Pericardium fibroblast (primary cell): ENCODE results near the gene TET3. TPM values are rescaled to one million over a fixed set of nuclear protein-coding genes. Genes with fewer than 3 reads are reported as not detected.

Experiments
- total RNA-seq: library from RNA; depleted of rRNA; stranded (reverse); fragments of >200 nt; gene quantifications from 2 replicates; pipeline ENCODE4 v1.2.3, GENCODE V29; 2015

TET3 gene
- 2.2 and 4.0 TPM in 2 replicates for total RNA-seq

DNA sequence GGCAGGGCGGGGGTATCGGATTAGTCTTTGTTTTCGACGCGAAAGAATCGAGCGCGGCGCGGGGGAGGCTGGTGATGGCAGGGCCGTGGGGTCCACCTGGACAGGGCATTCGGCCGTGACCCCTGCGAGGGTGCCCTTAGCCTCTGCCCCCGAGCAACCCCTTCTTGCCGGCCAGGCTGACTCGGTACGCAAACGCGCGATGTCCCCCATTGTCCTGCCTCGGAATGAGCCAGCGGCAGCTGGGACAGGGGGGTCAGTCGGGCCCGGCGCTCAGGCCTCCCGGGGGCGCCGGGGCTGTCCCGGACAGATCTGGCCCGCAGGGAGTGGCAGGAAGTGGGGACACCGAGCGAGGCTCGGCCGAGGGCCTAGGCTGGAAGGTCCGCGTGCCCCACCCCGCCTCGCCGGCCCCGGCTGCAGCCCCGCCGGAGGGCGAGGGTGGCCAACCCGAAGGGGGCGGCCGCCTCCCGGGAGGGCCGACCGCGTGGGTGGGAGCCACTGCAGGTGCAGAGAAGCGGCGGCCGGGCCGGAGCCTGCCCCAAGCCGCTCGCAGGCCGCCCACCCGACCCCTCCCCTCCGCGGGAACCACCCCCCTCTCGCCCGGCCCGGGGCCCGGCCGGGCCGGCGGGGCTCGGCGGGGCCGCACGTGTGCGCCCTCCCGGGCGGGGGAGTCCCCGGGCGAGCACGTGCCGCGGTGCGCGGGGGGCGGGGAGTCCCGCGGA is at the start of gene TET3:
TSS of gene TET3 (plus strand) at position 708 of the 719 bp plus-strand sequence. CDS start 1,494 bp downstream, outside the sequence.

Other genes with a start within 250 kb of the TET3 start
- 19.5 and 29.9 TPM in 2 replicates for gene TPRKB, start 247.6 kb upstream of the TET3 start, total RNA-seq
- 18.9 and 28.8 TPM in 2 replicates for gene DUSP11, start 204.8 kb upstream of the TET3 start, total RNA-seq
- not detected in 2 replicates for gene C2orf78, start 200.7 kb upstream of the TET3 start, total RNA-seq
- gene STAMBP, start 155.9 kb upstream of the TET3 start, total RNA-seq = 17.7 and 26.3 TPM in 2 replicates
- 0.09 and 5.0 TPM in 2 replicates for gene ACTG2, start 91.9 kb upstream of the TET3 start, total RNA-seq
- 37.5 and 61.0 TPM in 2 replicates for gene DGUOK, start 58.0 kb upstream of the TET3 start, total RNA-seq
- gene BOLA3, start 163.0 kb downstream of the TET3 start, total RNA-seq = 58.0 and 69.8 TPM in 2 replicates
- gene MOB1A, start 194.0 kb downstream of the TET3 start, total RNA-seq = 66.5 and 71.0 TPM in 2 replicates
- gene MTHFD2, start 213.7 kb downstream of the TET3 start, total RNA-seq = 136 and 159 TPM in 2 replicates